Measurements from ENCODE around the gene SLC45A1. TPM values are rescaled to one million over a fixed set of nuclear protein-coding genes. Genes with fewer than 3 reads are reported as not detected.

SLC45A1 gene
- total and polyA plus RNA-seq, 9 of the 15 experiments (the other 6 are each of a cell fraction or from before 2014, with no cell fraction given), result not detected

GRCh38 chr1:8355439-8356255, 37.7 kb downstream of the SLC45A1 start:
- peaks cover 0 to 18% of the 10 kb centered on the region in 2 experiments; a peak in 1 of 5 replicates for H3K4me1 ChIP-seq (replicated peaks in 1 of 2; ENCODE audit: control insufficient read depth in 2 of 2, insufficient read depth in 2 of 2, low read length in 2 of 2)
- WGBS (ENCODE audit: insufficient coverage, low coverage, missing lambda C conversion rate), result 94% methylated on average over 23 of the region's 24 CpGs
- DNase-seq (ENCODE audit: extremely low read depth in 1 of 4, low spot score in 3 of 4) (no peak), FAIRE-seq (no peak), ATAC-seq (no peak)
- peaks cover 12% of the 10 kb centered on the region; the same call in 1 of the 2 replicates for H4K20me1 ChIP-seq (replicated peaks; ENCODE audit: control insufficient read depth, insufficient read depth, low read length)
- no TSS peak for BruUV-seq (replicated peaks)
- H3K4me3 ChIP-seq, result no peak overlapping the region
- H3K4me2 ChIP-seq (ENCODE audit: insufficient read depth, low read length), result no peak overlapping the region
- POLR2A ChIA-PET, result interaction anchor here (0.7 kb wide), 1 partner anchor 27 kb away, joined by 3 read pairs; no protein-coding TSS in a partner anchor
- CTCF ChIA-PET (ENCODE audit: low intra/inter-chr PET ratio), result no interaction called here
- no peak overlapping the region for H2AFZ ChIP-seq (ENCODE audit: low read depth, low read length)
- H3K27ac ChIP-seq (ENCODE audit: extremely low read depth, low read depth, low read length), result no peak overlapping the region
- peaks cover 62% of the 10 kb centered on the region for H3K36me3 ChIP-seq (ENCODE audit: control insufficient read depth, insufficient read depth, low read length)
- intact Hi-C loops (cut with micrococcal nuclease) (no loop called here), in situ Hi-C loops (cut with MboI) (no loop called here)
- peak overlapping the region in 1 of 2 experiments; percentile 6; a peak in 1 of 4 replicates for H3K9ac ChIP-seq (ENCODE audit: insufficient read depth in 1 of 2, low read depth in 2 of 2, low read length in 2 of 2)
- TF ChIP-seq CEBPG (CRISPR knock-in tag; IDR thresholded peaks at IDR 0.05) (no peak), CEBPG (tag; conservative IDR thresholded peaks at IDR 0.05 in 1 of 2, IDR thresholded peaks at IDR 0.05 in 1 of 2) (no peak), TARDBP (IDR thresholded peaks at IDR 0.05) (no peak), HNRNPUL1 (IDR thresholded peaks at IDR 0.05; ENCODE audit: low read length) (no peak), RBM22 (IDR thresholded peaks at IDR 0.05; ENCODE audit: low read depth, low read length, poor library complexity, severe bottlenecking) (peak; percentile 79), POLR2G (IDR thresholded peaks at IDR 0.05; ENCODE audit: low read depth, low read length) (peak; percentile 45)
- H3K79me2 ChIP-seq (ENCODE audit: control insufficient read depth, insufficient read depth, low read length), result no peaks in the 10 kb centered on the region
- H3K9me1 ChIP-seq (ENCODE audit: control insufficient read depth, insufficient read depth, low read length), result peaks cover 3% of the 10 kb centered on the region
- H3K27me3 ChIP-seq (ENCODE audit: control insufficient read depth in 2 of 2, insufficient read depth in 2 of 2, low read length in 2 of 2), result no peaks in the 10 kb centered on the region; a peak in 1 of 5 replicates
- no peaks in the 10 kb centered on the region for H3K9me3 ChIP-seq (replicated peaks; ENCODE audit: control insufficient read depth, insufficient read depth, low read depth, low read length)

Data from K562 (cell line).